Upper lobe of left lung (tissue), 6 donors: Measurements from ENCODE around the gene ZNF524. TPM values are rescaled to one million over a fixed set of nuclear protein-coding genes. Genes with fewer than 3 reads are reported as not detected.
A peak's percentile ranks its signal among the peaks of the same experiment; 100 is the strongest.

Source experiments
- ATAC-seq, 2 donors: fragments of 200-7000 bp; cut with Tn5 transposase; one replicate each; pipeline ENCODE4 v1.9.1; 2022; ENCODE audit warnings: mild to moderate bottlenecking in 2 of 2, moderate library complexity in 2 of 2; ENCODE audit not compliant: low FRiP score in 2 of 2
- DNase-seq, 2 donors: peaks; one replicate each; pipeline ENCODE4 v3.0.0-alpha.2; 2019 to 2020
- H3K27ac ChIP-seq, 4 donors: fragments of 200-600 bp; sonication (generic); one replicate each; pipeline ENCODE4 v1.5.1; 2016 to 2019
- H3K27me3 ChIP-seq, 4 donors: fragments of 200-600 bp; sonication (generic); one replicate each; pipeline ENCODE4 v1.5.1; 2017 to 2019
- H3K36me3 ChIP-seq, 4 donors: fragments of 200-600 bp; sonication (generic); one replicate each; pipeline ENCODE4 v1.5.1; 2016 to 2019
- H3K4me1 ChIP-seq, 4 donors: fragments of 200-600 bp; sonication (generic); one replicate each; pipeline ENCODE4 v1.5.1; 2018 to 2019
- H3K4me3 ChIP-seq, 4 donors: fragments of 200-600 bp; sonication (generic); one replicate each; pipeline ENCODE4 v1.5.1; 2017 to 2019; ENCODE audit warnings: mild to moderate bottlenecking in 2 of 4, moderate library complexity in 1 of 4
- H3K9me3 ChIP-seq, 4 donors: fragments of 200-600 bp; sonication (generic); one replicate each; pipeline ENCODE4 v1.5.1; 2018 to 2019
- CTCF ChIP-seq, 6 experiments: fragments of 450-650 bp in 4 of 6; fragments of 200-600 bp in 2 of 6; sonication (generic) in 2 of 6; IDR thresholded peaks; one replicate each; pipeline ENCODE4 v1.5.1; 2016 to 2019; ENCODE audit warnings: antibody characterized with exemption in 6 of 6
- EP300 ChIP-seq, 4 donors: sonication (generic); formaldehyde crosslinking; IDR thresholded peaks; one replicate each; pipeline ENCODE4 v1.5.1; 2017; ENCODE audit warnings: antibody characterized with exemption in 4 of 4, control low read depth in 2 of 4
- POLR2A ChIP-seq, 4 donors: fragments of 450-650 bp; IDR thresholded peaks; one replicate each; pipeline ENCODE4 v1.5.1; 2016 to 2017; ENCODE audit warnings: antibody characterized with exemption in 4 of 4, mild to moderate bottlenecking in 2 of 4
- POLR2AphosphoS5 ChIP-seq, 2 donors: sonication (generic); formaldehyde crosslinking; IDR thresholded peaks; one replicate each; pipeline ENCODE4 v1.5.1; 2017; ENCODE audit warnings: antibody characterized with exemption in 2 of 2
- WGBS, 2 donors: methylation state at CpG; one replicate each; pipeline ENCODE4 v1.1.5; 2017 to 2018; 5-methylcytosine and 5-hydroxymethylcytosine counted together
- total RNA-seq, 6 donors: library from RNA; depleted of rRNA in 4 of 6; stranded (reverse); fragments of >200 nt in 4 of 6; gene quantifications; one replicate each; pipeline versions ENCODE4 v1.1.0 to v1.2.1, GENCODE V29; 2016 to 2021
- donor health status: DM: no; HTN: no; CAD: no; lungs with moderate emphysema.
- donor health status: DM: no; HTN: yes; CAD: no; lungs with severe emphysema.

Gene ZNF524
- total RNA-seq, 6 donors from 2014 or later = 19.9 to 58.7 (median 34.9) TPM

GRCh38 chr19:55611983-55612645 is 12.0 kb downstream of the ZNF524 start:
- Histone ChIP-seq H3K4me3 (no peak overlapping the region), H3K27ac (no peak overlapping the region), H3K36me3 (peaks cover 14 to 52% (median 35%) of the 10 kb centered on the region in 4 donors), H3K4me1 (peaks cover 11 to 20% (median 16%) of the 10 kb centered on the region in 4 donors), H3K9me3 (no peaks in the 10 kb centered on the region), H3K27me3 (no peaks in the 10 kb centered on the region)
- no peak for DNase-seq
- WGBS, 2 donors = 78 to 95% methylated on average over 3 of the region's 3 CpGs
- no peak for ATAC-seq
- no peak for TF ChIP-seq POLR2A (IDR thresholded peaks at IDR 0.05)
- no peak for TF ChIP-seq POLR2AphosphoS5 (IDR thresholded peaks at IDR 0.05)
- no peak for TF ChIP-seq EP300 (IDR thresholded peaks at IDR 0.05)
- TF ChIP-seq CTCF (IDR thresholded peaks at IDR 0.05) = no peak

- Histone ChIP-seq H3K9me3 (no peaks in the 10 kb centered on the region), H3K27me3 (no peaks in the 10 kb centered on the region), H3K4me3 (no peak overlapping the region), H3K36me3 (peaks cover 14 to 59% (median 39%) of the 10 kb centered on the region in 4 donors), H3K4me1 (peaks cover 11 to 20% (median 14%) of the 10 kb centered on the region in 4 donors), H3K27ac (no peak overlapping the region)
- WGBS, 2 donors = 96% methylated on average over 26 to 27 of the region's 27 CpGs
- DNase-seq (peak in 1 of 2 donors; percentile 74), ATAC-seq (no peak)
- TF ChIP-seq POLR2A (IDR thresholded peaks at IDR 0.05) (no peak), POLR2AphosphoS5 (IDR thresholded peaks at IDR 0.05) (no peak), CTCF (IDR thresholded peaks at IDR 0.05) (no peak), EP300 (IDR thresholded peaks at IDR 0.05) (no peak)
These were observed 13.3 kb downstream of the ZNF524 start for GRCh38 chr19:55613396-55613795.

GRCh38 chr19:55613930-55614710 is 14.0 kb downstream of the ZNF524 start:
- no peaks in the 10 kb centered on the region for H3K9me3 ChIP-seq
- TF ChIP-seq EP300 (IDR thresholded peaks at IDR 0.05) (no peak), POLR2A (IDR thresholded peaks at IDR 0.05) (no peak), CTCF (IDR thresholded peaks at IDR 0.05) (no peak), POLR2AphosphoS5 (IDR thresholded peaks at IDR 0.05) (no peak)
- no peak overlapping the region for H3K4me3 ChIP-seq
- H3K36me3 ChIP-seq = peaks cover 14 to 59% (median 39%) of the 10 kb centered on the region in 4 donors
- WGBS, 2 donors = 94 to 95% methylated on average over 57 to 63 of the region's 75 CpGs
- DNase-seq (peak in 1 of 2 donors; percentile 84), ATAC-seq (no peak)
- no peaks in the 10 kb centered on the region for H3K27me3 ChIP-seq
- peaks cover 16 to 27% (median 17%) of the 10 kb centered on the region in 4 donors for H3K4me1 ChIP-seq
- H3K27ac ChIP-seq = no peak overlapping the region

- H3K4me3 ChIP-seq = no peak overlapping the region
- H3K9me3 ChIP-seq = no peaks in the 10 kb centered on the region
- WGBS, 2 donors = 93 to 96% methylated on average over 11 to 84 of the region's 98 CpGs
- H3K4me1 ChIP-seq = peaks cover 13 to 32% (median 24%) of the 10 kb centered on the region in 4 donors
- DNase-seq (peak in 1 of 2 donors; percentile 84), ATAC-seq (no peak)
- H3K27me3 ChIP-seq = no peaks in the 10 kb centered on the region
- no peak overlapping the region for H3K27ac ChIP-seq
- peaks cover 14 to 53% (median 36%) of the 10 kb centered on the region in 4 donors for H3K36me3 ChIP-seq
- TF ChIP-seq POLR2A (IDR thresholded peaks at IDR 0.05) (no peak), EP300 (IDR thresholded peaks at IDR 0.05) (no peak), POLR2AphosphoS5 (IDR thresholded peaks at IDR 0.05) (no peak), CTCF (IDR thresholded peaks at IDR 0.05) (no peak)
These were observed 14.8 kb downstream of the ZNF524 start for GRCh38 chr19:55614711-55615542.
